Neutrophil (primary cell): Measurements from ENCODE around the gene HMGCLL1.

Experiments
- H3K27ac ChIP-seq: fragments of 200-600 bp; sonication (generic); 2 replicates; pipeline ENCODE4 v1.5.1; 2016; ENCODE audit warnings: mild to moderate bottlenecking, moderate library complexity
- H3K27me3 ChIP-seq: fragments of 200-600 bp; sonication (generic); 2 replicates; pipeline ENCODE4 v1.6.0; 2016; ENCODE audit warnings: mild to moderate bottlenecking
- H3K36me3 ChIP-seq: fragments of 200-600 bp; sonication (generic); 2 replicates; pipeline ENCODE4 v1.5.1; 2017
- H3K4me1 ChIP-seq, 2 experiments: fragments of 200-600 bp in 1 of 2; sonication (generic) in 1 of 2; 1 replicate in 1 of 2; 2 replicates in 1 of 2; pipeline versions ENCODE4 v1.5.1 to v1.6.1; 2013 to 2016; ENCODE audit warnings: low read depth in 1 of 2, low read length in 1 of 2, mild to moderate bottlenecking in 1 of 2, moderate library complexity in 1 of 2; ENCODE audit not compliant: control insufficient read depth in 1 of 2, insufficient read depth in 1 of 2
- H3K4me3 ChIP-seq, 2 experiments: fragments of 200-600 bp in 1 of 2; sonication (generic) in 1 of 2; 1 replicate in 1 of 2; 2 replicates in 1 of 2; pipeline ENCODE4 v1.5.1; 2013 to 2016; ENCODE audit warnings: low read depth in 1 of 2, low read length in 1 of 2, mild to moderate bottlenecking in 1 of 2, moderate library complexity in 1 of 2
- H3K9me3 ChIP-seq: fragments of 200-600 bp; sonication (generic); 2 replicates; pipeline ENCODE4 v1.5.1; 2016
- TF ChIP-seq, protein P1 (sequence below): fragments of 200-600 bp; sonication (generic); IDR thresholded peaks from 2 replicates; pipeline ENCODE4 v1.5.1; 2016; ENCODE audit warnings: antibody characterized with exemption

HMGCLL1 gene

GRCh38 chr6:55437141-55437540, 141.9 kb downstream of the HMGCLL1 start:
- no peaks in the 10 kb centered on the region for H3K27me3 ChIP-seq
- no peak overlapping the region for H3K27ac ChIP-seq
- H3K36me3 ChIP-seq = no peaks in the 10 kb centered on the region
- TF ChIP-seq, protein P1, sequence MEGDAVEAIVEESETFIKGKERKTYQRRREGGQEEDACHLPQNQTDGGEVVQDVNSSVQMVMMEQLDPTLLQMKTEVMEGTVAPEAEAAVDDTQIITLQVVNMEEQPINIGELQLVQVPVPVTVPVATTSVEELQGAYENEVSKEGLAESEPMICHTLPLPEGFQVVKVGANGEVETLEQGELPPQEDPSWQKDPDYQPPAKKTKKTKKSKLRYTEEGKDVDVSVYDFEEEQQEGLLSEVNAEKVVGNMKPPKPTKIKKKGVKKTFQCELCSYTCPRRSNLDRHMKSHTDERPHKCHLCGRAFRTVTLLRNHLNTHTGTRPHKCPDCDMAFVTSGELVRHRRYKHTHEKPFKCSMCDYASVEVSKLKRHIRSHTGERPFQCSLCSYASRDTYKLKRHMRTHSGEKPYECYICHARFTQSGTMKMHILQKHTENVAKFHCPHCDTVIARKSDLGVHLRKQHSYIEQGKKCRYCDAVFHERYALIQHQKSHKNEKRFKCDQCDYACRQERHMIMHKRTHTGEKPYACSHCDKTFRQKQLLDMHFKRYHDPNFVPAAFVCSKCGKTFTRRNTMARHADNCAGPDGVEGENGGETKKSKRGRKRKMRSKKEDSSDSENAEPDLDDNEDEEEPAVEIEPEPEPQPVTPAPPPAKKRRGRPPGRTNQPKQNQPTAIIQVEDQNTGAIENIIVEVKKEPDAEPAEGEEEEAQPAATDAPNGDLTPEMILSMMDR = no peak
- H3K4me3 ChIP-seq = no peak overlapping the region
- no peaks in the 10 kb centered on the region for H3K9me3 ChIP-seq
- no peaks in the 10 kb centered on the region for H3K4me1 ChIP-seq

DNA sequence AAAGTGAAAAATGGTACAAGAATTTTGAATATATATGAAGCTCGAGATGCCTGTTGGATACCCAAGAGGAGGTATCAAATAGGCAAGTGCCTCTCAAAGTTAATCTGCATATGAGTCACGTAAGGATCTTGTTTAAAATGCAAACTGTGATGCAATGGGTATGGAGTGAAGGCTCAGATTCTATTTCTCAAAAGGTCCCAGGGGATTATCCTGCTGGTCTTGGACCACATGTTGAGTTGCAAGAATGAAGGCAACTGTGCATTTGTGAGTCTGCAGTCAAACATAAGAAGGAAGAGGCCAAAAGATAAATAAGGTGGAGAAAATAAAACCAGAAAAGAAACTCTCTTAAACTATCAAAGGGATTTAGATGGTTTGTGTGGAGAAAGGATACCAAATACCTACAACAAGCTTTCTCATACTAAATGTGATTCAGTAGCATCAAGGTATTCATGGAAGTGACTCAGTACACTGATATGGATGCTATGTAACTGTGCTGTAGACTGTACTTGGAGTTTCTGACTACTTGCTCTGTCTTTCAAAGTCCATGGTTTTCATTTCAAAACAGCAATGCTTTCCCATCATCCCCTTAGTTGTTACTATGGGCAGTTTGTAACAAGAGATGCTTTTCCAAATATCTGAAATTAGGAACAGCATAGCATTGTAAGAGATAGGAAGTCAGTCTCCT, 145.4 kb downstream of the HMGCLL1 start:
- Histone ChIP-seq H3K9me3 (no peaks in the 10 kb centered on the region), H3K36me3 (no peaks in the 10 kb centered on the region), H3K4me1 (no peaks in the 10 kb centered on the region), H3K4me3 (no peak overlapping the region), H3K27ac (no peak overlapping the region), H3K27me3 (no peaks in the 10 kb centered on the region)
- TF ChIP-seq, protein P1 = no peak

DNA sequence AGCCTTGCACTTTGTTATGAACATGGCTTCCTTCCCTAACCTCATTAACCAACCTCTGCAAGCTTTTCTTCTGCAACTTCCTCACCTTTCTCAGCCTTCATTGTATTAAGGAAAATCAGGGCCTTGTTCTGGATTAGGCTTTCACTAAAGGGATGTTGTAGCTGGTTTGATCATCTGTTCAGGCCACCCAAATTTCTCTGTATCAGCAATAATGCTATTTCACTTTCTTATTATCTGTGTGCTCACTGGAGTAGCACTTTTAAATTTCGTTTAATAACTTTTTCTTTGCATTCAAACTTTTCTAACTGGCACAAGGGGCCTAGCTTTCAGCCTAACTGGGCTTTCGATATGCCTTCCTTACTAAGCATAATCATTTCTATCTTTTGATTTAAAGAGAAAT, 155.1 kb downstream of the HMGCLL1 start:
- H3K36me3 ChIP-seq = no peaks in the 10 kb centered on the region
- H3K4me1 ChIP-seq = no peaks in the 10 kb centered on the region
- no peaks in the 10 kb centered on the region for H3K9me3 ChIP-seq
- TF ChIP-seq, protein P1 = no peak
- H3K4me3 ChIP-seq = no peak overlapping the region
- H3K27me3 ChIP-seq = no peaks in the 10 kb centered on the region
- no peak overlapping the region for H3K27ac ChIP-seq

GRCh38 chr6:55410674-55411073, 168.3 kb downstream of the HMGCLL1 start:
- H3K27ac ChIP-seq = no peak overlapping the region
- H3K4me3 ChIP-seq = no peak overlapping the region
- H3K36me3 ChIP-seq = no peaks in the 10 kb centered on the region
- TF ChIP-seq, protein P1 = no peak
- H3K9me3 ChIP-seq = no peaks in the 10 kb centered on the region
- no peaks in the 10 kb centered on the region for H3K27me3 ChIP-seq
- H3K4me1 ChIP-seq = no peaks in the 10 kb centered on the region

DNA sequence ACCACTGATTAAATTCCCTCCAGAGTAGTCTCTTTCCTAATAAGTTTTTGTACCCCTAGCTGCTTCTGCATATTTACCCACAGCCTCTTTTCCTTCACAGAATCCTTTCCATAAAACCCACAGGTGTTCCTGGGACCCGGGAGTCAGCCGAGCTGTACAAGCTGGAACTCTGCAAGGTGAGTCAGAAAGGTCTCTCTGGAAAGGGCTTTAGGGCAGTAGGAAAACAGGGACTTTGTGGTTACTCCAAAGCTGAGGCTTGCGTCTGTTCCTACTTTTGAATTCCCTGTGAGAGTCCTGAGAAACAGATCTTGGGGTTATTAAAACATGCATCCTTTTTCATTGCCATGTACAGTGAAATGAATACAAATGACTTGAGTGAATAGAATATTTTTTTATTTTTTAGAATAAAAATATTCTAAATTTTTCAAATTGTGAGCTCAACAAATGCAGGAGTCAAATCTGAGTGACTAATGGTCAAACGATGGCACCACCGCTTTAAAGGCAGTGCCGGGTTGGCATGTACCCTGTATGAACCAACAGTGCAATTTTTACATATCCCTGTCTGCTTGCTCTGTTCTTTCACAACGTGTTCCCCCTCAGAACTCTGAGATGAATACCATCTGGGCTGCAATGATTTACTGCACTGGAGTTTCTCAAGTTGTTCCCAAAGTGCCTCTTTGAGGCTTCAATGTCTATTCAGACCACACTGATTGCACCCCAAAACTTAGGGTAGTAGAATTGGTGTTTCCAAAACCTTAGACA, 173.3 kb downstream of the HMGCLL1 start:
- Histone ChIP-seq H3K27me3 (no peaks in the 10 kb centered on the region), H3K36me3 (no peaks in the 10 kb centered on the region), H3K4me3 (no peak overlapping the region), H3K27ac (no peak overlapping the region), H3K9me3 (no peaks in the 10 kb centered on the region), H3K4me1 (no peaks in the 10 kb centered on the region)
- TF ChIP-seq, protein P1 = no peak
